DMS 273 treated with DMSO at 0.1 percent for 48 hours (cell line): ENCODE results near the gene ARHGEF6.

Source experiments
- DNase-seq: peaks from one replicate; lab custom pipeline; 2025; lab: John Stamatoyannopoulos, UW

The ARHGEF6 gene

GRCh38 chrX:136691028-136691809, 89.5 kb downstream of the ARHGEF6 start:
- no peak for DNase-seq

DNA sequence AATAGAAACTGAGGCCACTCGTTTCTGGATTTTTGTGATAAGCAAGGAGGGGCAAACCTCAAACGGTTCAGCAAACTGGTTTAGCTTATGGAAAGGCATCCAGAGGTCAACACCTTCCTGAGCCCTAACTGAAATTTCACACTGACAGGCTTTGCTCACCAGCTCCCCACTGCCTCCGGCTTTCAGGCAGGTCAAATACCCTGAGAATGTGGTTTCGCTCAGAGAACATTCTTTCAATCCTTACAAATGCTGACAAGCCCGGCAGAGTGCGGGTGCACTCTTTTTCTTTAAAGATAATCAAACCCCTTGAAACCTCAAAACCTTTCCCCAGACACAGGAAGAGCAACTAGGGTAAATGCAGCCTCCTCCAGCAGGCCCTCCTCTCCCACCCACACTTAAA, 91.3 kb downstream of the ARHGEF6 start:
- no peak for DNase-seq

GRCh38 chrX:136687457-136687856, 93.3 kb downstream of the ARHGEF6 start:
- no peak for DNase-seq

DNA sequence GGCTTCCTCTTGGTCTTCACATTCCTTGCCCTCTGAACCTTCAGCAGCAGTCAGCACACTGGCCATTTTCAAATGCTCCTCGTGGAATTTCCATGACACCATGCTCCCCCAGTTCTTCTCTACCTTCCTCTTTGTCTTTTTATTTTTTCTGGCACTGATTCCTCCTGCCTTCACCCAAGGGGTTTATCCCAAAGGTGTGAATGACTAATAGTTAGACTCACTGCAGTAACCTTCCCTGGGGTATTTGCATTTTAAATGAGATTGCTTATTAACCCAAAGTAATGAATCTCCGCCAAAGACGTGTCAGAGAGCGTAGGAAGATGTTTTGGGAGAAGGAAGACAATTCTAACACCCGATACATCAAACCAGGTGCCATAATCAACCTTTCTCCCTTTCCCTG, 96.6 kb downstream of the ARHGEF6 start:
- no peak for DNase-seq

GRCh38 chrX:136679531-136679930, 101.2 kb downstream of the ARHGEF6 start:
- DNase-seq = no peak

DNA sequence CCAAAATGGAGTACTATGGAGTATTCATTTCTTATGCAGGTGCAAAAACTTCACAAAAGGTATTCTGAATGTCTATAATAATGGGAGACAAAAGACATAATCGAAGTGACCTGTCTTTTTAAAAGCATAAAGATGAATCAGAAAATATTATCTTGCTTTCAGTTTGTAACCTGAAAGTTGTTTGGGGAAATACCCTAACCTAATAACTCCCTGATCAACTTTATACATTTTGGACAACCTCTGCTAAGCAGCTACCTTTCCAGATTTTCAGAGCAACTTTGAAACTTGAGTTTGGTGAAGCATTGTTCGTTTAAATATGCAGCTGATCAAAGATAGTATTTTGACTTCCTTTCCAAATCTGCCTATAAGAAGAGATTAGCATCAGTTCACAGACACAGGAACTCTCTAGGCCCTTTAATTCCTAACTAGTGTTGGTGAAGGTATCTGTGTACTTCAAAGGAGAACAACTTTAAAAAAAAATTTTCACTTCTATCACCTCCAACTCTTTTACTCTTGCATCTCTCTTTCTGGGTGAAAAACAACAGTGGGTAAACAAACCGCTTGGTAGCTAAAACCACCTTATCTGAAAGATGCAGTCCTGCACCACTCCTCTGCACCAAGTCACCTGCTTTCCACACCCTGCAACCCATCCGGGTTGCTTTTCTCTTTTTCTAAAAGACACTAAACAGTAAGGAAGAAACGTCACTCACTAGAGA, 106.3 kb downstream of the ARHGEF6 start:
- DNase-seq = no peak

- DNase-seq = no peak
These were observed 109.6 kb downstream of the ARHGEF6 start for GRCh38 chrX:136671006-136671610.

DNA sequence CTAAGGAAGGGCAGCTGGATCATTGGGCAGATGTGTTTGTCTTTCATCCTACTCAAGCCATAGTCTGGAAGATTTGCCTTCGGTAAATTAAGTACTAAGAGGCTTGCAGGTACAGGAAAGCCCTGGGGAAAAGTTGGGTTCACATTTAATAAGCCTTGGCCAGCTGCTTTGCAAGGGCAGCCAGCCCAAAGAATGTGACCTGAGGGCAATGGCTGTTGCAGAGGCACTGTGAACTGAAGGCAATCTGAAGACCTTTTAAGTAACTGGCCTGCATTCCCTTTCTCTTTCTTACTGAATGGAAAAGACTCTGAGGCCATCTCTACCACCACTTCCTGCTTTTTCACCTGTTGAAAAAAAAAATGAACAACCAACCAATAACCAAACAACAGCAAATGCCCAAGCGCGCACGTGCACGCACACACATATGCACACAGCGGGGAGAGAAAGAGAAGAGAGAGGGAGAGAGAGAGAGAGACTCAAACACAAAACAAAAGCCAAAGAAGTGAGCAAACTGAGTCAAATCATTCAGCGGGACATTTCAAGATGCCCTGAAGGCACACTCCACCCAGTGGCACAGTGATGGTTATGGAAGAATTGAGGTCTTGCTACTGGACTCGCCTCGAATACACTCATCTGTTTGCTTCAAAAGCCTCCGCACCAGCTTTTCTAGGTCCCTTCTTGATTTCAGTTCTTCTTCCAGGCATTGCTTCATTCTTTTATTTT, 113.1 kb downstream of the ARHGEF6 start:
- DNase-seq = no peak

GRCh38 chrX:136666088-136666487, 114.6 kb downstream of the ARHGEF6 start:
- DNase-seq = no peak

DNA sequence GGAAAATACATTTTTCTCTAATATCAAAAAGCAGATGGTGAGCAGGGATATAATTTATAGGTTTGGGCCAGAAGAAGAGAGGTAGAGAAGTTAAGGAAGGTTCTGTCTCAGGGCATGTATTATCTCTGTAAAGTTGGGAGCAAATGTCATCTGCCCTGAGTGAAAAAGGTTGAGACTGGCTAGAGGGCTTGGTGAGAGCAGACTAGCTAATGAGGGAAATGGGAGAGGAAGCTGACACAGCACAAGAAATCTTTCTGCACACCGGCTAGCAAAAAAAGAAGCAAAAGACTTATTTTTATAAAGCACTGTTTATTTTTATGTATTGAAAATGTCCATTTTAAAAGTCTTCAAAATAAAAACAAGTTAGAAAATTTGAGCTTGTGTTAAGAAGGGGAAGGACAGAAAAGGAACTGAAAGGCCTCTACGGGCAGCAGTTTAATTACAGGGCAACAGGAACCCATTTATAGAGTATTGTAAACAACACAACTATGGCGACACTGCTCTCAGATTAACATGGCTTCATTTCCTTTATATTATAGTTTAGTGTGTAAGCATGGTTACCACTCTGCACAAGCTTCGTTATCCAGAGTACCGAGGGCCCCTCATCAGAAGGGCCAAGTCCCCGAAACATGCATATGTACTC, 115.4 kb downstream of the ARHGEF6 start:
- no peak for DNase-seq

GRCh38 chrX:136662976-136663375, 117.8 kb downstream of the ARHGEF6 start:
- no peak for DNase-seq

- DNase-seq = no peak
These were observed 118.6 kb downstream of the ARHGEF6 start for GRCh38 chrX:136662104-136662503.

DNA sequence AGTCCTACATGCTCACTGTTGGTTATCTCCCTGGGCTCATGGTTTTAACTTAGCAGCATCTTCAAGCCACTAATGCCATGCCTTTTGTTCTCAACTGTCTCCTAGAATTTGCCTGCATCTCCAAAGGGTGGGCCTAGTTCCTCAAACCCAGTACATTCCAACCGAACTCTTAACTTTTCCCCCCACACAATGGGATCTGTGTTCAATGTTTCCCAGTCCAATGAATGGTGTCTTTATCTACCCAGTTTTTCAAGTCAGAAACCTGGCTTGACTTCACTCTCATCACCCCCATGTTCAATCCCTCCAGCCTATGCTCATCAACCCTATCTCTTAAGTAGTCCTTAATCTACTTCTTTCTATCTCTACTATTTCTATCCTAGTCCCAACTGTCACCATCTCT, 119.8 kb downstream of the ARHGEF6 start:
- DNase-seq = no peak

GRCh38 chrX:136659174-136659573, 121.6 kb downstream of the ARHGEF6 start:
- DNase-seq = no peak

DNA sequence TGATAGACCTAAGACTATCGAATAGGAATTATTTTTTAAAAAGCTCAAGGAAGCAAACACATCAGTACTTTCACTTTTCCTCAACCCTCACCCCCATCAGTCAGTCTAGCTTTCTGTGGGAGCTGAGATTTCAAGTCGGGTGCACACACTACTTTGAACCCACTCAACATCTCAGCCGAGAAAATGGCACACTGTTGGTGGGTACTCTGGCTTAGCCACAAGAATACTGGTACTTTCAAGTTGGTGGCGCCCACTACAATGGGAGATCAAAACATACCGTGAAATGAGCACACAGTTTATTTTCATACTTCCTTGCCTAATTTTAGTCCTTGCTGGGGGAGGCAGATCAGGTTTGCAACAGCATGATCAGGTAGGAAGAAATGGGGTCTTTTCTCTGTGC, 122.6 kb downstream of the ARHGEF6 start:
- DNase-seq = no peak

DNA sequence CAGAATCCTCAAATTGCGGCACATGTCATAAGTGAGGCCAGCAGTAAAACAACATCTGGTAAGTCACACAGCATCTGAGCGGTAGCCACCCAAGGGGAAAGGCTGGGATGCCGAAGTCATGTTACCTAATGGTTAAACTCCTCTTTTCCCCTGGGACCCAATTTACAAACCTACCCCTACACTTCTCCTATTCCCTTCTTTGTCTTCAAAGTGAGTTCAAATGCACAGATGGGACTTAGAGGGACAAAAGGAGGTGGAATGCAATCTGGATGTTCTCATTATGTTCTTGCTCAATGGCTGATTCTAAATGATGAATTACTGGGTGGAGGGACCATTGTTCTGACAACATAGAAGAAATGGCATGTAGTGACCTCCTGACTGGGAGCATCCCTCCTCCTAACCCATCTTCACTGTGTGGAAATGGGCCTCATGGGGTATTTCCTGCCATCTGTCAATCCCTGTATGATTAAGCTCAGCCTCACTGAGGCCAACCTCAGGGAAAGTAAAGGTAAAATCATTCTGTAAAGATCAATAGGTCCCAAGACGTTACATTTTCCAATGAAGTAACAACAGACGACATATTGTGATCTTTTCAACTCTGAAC, 124.3 kb downstream of the ARHGEF6 start:
- DNase-seq = no peak

GRCh38 chrX:136652822-136653723, 127.7 kb downstream of the ARHGEF6 start:
- no peak for DNase-seq

DNA sequence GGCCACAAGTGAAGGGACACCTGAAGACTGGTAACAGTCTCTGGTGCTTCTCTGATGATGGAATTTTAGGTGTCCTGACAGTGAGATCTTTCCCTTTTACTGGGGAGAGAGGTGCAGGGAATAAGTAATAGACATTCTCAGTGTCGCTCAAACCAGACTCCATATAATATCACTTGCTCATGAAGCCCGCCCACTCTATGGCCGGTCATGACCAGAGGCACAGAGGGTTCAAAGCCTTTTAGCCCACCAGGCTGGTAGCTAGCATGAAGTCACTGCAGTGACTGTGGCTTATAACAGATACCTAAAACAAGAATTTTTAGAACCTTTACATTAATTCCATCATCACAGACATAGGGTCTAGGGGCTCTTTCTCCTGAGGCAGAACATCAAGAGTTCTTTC, 129.9 kb downstream of the ARHGEF6 start:
- no peak for DNase-seq

DNA sequence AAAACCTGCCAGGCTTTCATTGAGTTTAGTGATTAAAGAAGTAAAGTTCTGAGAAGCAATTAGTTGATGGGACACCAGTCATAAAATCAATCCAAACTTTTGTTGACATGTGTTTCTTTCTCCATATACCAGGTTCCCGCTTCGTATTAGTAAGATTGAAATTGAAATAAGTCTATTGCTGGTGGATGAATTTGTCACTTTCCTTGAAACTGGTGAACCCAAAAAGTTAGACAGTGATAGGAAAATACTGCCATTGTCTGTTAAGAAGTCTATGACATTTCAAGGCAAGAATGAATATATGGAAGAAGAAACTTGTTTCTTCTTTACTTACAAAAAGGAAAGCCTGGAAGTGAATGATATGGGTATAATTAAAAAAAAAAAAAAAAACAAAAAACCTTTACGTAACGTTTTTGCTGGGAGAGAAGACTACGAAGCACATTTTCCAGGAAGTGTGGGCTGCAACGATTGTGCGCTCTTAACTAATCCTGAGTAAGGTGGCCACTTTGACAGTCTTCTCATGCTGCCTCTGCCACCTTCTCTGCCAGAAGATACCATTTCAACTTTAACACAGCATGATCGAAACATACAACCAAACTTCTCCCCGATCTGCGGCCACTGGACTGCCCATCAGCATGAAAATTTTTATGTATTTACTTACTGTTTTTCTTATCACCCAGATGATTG, 132.9 kb downstream of the ARHGEF6 start, which contains the start of gene CD40LG:
CD40LG (plus strand) TSS at position 482 of the 684 bp plus-strand sequence; CDS start at position 573, 91 bp downstream.
- no peak for DNase-seq
